Measurements from ENCODE around the gene CNOT3.
A peak's percentile ranks its signal among the peaks of the same experiment; 100 is the strongest.
"Not testable (repeated sequence)": the region's sequence is repeated elsewhere in the genome, so short reads cannot be mapped to it uniquely, and the experiment has no call there.

CNOT3 gene

GRCh38 chr19:54173359-54173699 is 35.8 kb downstream of the CNOT3 start:
- no peak for DNase-seq

GRCh38 chr19:54173951-54174834 is 36.6 kb downstream of the CNOT3 start:
- no peak for DNase-seq

- no peak for DNase-seq
Observed at GRCh38 chr19:54178581-54179261, 41.2 kb downstream of the CNOT3 start.

- no peak for DNase-seq
Observed at GRCh38 chr19:54179262-54179852, 41.8 kb downstream of the CNOT3 start.

- peak; percentile 69 for DNase-seq
Observed at GRCh38 chr19:54179921-54180461, 42.4 kb downstream of the CNOT3 start.

- no peak for DNase-seq
Observed at GRCh38 chr19:54180691-54181091, 43.1 kb downstream of the CNOT3 start.

- DNase-seq, result not testable (repeated sequence)
Observed at GRCh38 chr19:54181894-54182293, 44.3 kb downstream of the CNOT3 start.

- no peak for DNase-seq
Observed at GRCh38 chr19:54183431-54183830, 45.9 kb downstream of the CNOT3 start.

GRCh38 chr19:54186351-54186750 is 48.8 kb downstream of the CNOT3 start:
- no peak for DNase-seq

- no peak for DNase-seq
Observed at GRCh38 chr19:54186934-54187381, 49.4 kb downstream of the CNOT3 start.

GRCh38 chr19:54188215-54188871 is 50.8 kb downstream of the CNOT3 start:
- DNase-seq, result peak; percentile 53

GRCh38 chr19:54189145-54189734 is 51.7 kb downstream of the CNOT3 start, which contains the start of gene MBOAT7:
TSS of gene MBOAT7 (minus strand) at chr19:54189580. CDS start at chr19:54188508, 1,072 bp downstream.
- DNase-seq, result no peak

- peak; percentile 99 for DNase-seq
Observed at GRCh38 chr19:54189735-54190502, 52.4 kb downstream of the CNOT3 start.

- peak; percentile 99 for DNase-seq
Observed at GRCh38 chr19:54190503-54191010, 53.0 kb downstream of the CNOT3 start.

- peak; percentile 80 for DNase-seq
Observed at GRCh38 chr19:54191011-54191810, 53.6 kb downstream of the CNOT3 start, which contains the start of gene TSEN34. TSS of gene TSEN34 (plus strand) at chr19:54191308. CDS start at chr19:54191365, 57 bp downstream.

- DNase-seq, result no peak
Observed at GRCh38 chr19:54191811-54192453, 54.4 kb downstream of the CNOT3 start.

- no peak for DNase-seq
Observed at GRCh38 chr19:54193011-54193410, 55.4 kb downstream of the CNOT3 start.

- not testable (repeated sequence) for DNase-seq
Observed at GRCh38 chr19:54194463-54194862, 56.9 kb downstream of the CNOT3 start.

- no peak for DNase-seq
Observed at GRCh38 chr19:54196536-54196935, 59.0 kb downstream of the CNOT3 start.

- no peak for DNase-seq
Observed at GRCh38 chr19:54197121-54197520, 59.6 kb downstream of the CNOT3 start.

Data from NCI-H226 (cell line).